ENCODE data around the gene MAGEA9.
"Not testable (repeated sequence)": the region's sequence is repeated elsewhere in the genome, so short reads cannot be mapped to it uniquely, and the experiment has no call there.

The MAGEA9 gene

GRCh38 chrX:149781727-149782126, at the start of gene MAGEA9:
Gene MAGEA9, plus strand, starts transcription at chrX:149781930. Its CDS starts 4,281 bp downstream, at chrX:149786211.
- not testable (repeated sequence) for H3K4me1 Mint-ChIP-seq (ENCODE audit: low read depth); H3K36me3 Mint-ChIP-seq (ENCODE audit: low read depth); H3K4me3 Mint-ChIP-seq; H3K9me3 Mint-ChIP-seq; H3K27ac Mint-ChIP-seq; DNase-seq (ENCODE audit: low spot score); H3K27me3 Mint-ChIP-seq (ENCODE audit: low read depth)

- not testable (repeated sequence) for H3K36me3 Mint-ChIP-seq (ENCODE audit: low read depth); H3K27me3 Mint-ChIP-seq (ENCODE audit: low read depth); DNase-seq (ENCODE audit: low spot score); H3K9me3 Mint-ChIP-seq; H3K4me1 Mint-ChIP-seq (ENCODE audit: low read depth); H3K4me3 Mint-ChIP-seq; H3K27ac Mint-ChIP-seq
These were observed 39.5 kb upstream of the MAGEA9 start for GRCh38 chrX:149742269-149742668.

GRCh38 chrX:149746390-149747007, 35.2 kb upstream of the MAGEA9 start:
- not testable (repeated sequence) for DNase-seq (ENCODE audit: low spot score); H3K27me3 Mint-ChIP-seq (ENCODE audit: low read depth); H3K4me3 Mint-ChIP-seq; H3K27ac Mint-ChIP-seq; H3K4me1 Mint-ChIP-seq (ENCODE audit: low read depth); H3K9me3 Mint-ChIP-seq; H3K36me3 Mint-ChIP-seq (ENCODE audit: low read depth)

- H3K27me3 Mint-ChIP-seq (ENCODE audit: low read depth): peaks cover 6% of the 10 kb centered on the region
- H3K4me1 Mint-ChIP-seq (ENCODE audit: low read depth): no peaks in the 10 kb centered on the region
- no peak overlapping the region for H3K27ac Mint-ChIP-seq
- H3K36me3 Mint-ChIP-seq (ENCODE audit: low read depth): no peaks in the 10 kb centered on the region
- no peak overlapping the region for H3K4me3 Mint-ChIP-seq
- no peaks in the 10 kb centered on the region for H3K9me3 Mint-ChIP-seq
- no peak for DNase-seq (ENCODE audit: low spot score)
These were observed 24.3 kb upstream of the MAGEA9 start for GRCh38 chrX:149757206-149758067.

- Mint-ChIP-seq H3K36me3 (ENCODE audit: low read depth) (no peaks in the 10 kb centered on the region), H3K27me3 (ENCODE audit: low read depth) (no peaks in the 10 kb centered on the region), H3K4me1 (ENCODE audit: low read depth) (no peaks in the 10 kb centered on the region), H3K9me3 (no peaks in the 10 kb centered on the region), H3K4me3 (no peak overlapping the region), H3K27ac (no peak overlapping the region)
- no peak for DNase-seq (ENCODE audit: low spot score)
These were observed 23.5 kb upstream of the MAGEA9 start for GRCh38 chrX:149758068-149758714.

GRCh38 chrX:149758715-149759078, 23.0 kb upstream of the MAGEA9 start:
- H3K4me1 Mint-ChIP-seq (ENCODE audit: low read depth); H3K36me3 Mint-ChIP-seq (ENCODE audit: low read depth); H3K9me3 Mint-ChIP-seq; DNase-seq (ENCODE audit: low spot score); H3K4me3 Mint-ChIP-seq; H3K27me3 Mint-ChIP-seq (ENCODE audit: low read depth); H3K27ac Mint-ChIP-seq: not testable (repeated sequence)

GRCh38 chrX:149759824-149760223, 21.9 kb upstream of the MAGEA9 start:
- Mint-ChIP-seq H3K4me3 (no peak overlapping the region), H3K27ac (no peak overlapping the region), H3K36me3 (ENCODE audit: low read depth) (no peaks in the 10 kb centered on the region), H3K9me3 (no peaks in the 10 kb centered on the region), H3K27me3 (ENCODE audit: low read depth) (no peaks in the 10 kb centered on the region), H3K4me1 (ENCODE audit: low read depth) (no peaks in the 10 kb centered on the region)
- no peak for DNase-seq (ENCODE audit: low spot score)

- Mint-ChIP-seq H3K27ac (no peak overlapping the region), H3K9me3 (no peaks in the 10 kb centered on the region), H3K4me1 (ENCODE audit: low read depth) (no peaks in the 10 kb centered on the region), H3K4me3 (no peak overlapping the region), H3K27me3 (ENCODE audit: low read depth) (no peaks in the 10 kb centered on the region), H3K36me3 (ENCODE audit: low read depth) (no peaks in the 10 kb centered on the region)
- no peak for DNase-seq (ENCODE audit: low spot score)
These were observed 20.8 kb upstream of the MAGEA9 start for GRCh38 chrX:149760965-149761364.

- not testable (repeated sequence) for H3K27ac Mint-ChIP-seq; DNase-seq (ENCODE audit: low spot score); H3K36me3 Mint-ChIP-seq (ENCODE audit: low read depth); H3K4me3 Mint-ChIP-seq; H3K27me3 Mint-ChIP-seq (ENCODE audit: low read depth); H3K9me3 Mint-ChIP-seq; H3K4me1 Mint-ChIP-seq (ENCODE audit: low read depth)
These were observed 19.7 kb upstream of the MAGEA9 start for GRCh38 chrX:149761858-149762674.

- DNase-seq (ENCODE audit: low spot score): no peak
- no peaks in the 10 kb centered on the region for H3K4me1 Mint-ChIP-seq (ENCODE audit: low read depth)
These were observed 18.8 kb upstream of the MAGEA9 start for GRCh38 chrX:149762696-149763614.

GRCh38 chrX:149770344-149770743, 11.4 kb upstream of the MAGEA9 start:
- H3K27ac Mint-ChIP-seq; H3K36me3 Mint-ChIP-seq (ENCODE audit: low read depth); H3K4me1 Mint-ChIP-seq (ENCODE audit: low read depth); H3K4me3 Mint-ChIP-seq; H3K27me3 Mint-ChIP-seq (ENCODE audit: low read depth); H3K9me3 Mint-ChIP-seq; DNase-seq (ENCODE audit: low spot score): not testable (repeated sequence)

More at GRCh38 chrX:149762696-149763614, 18.8 kb upstream of the MAGEA9 start:
- no peak overlapping the region for H3K4me3 Mint-ChIP-seq
- no peaks in the 10 kb centered on the region for H3K27me3 Mint-ChIP-seq (ENCODE audit: low read depth)
- H3K27ac Mint-ChIP-seq: no peak overlapping the region
- no peaks in the 10 kb centered on the region for H3K36me3 Mint-ChIP-seq (ENCODE audit: low read depth)
- no peaks in the 10 kb centered on the region for H3K9me3 Mint-ChIP-seq

GRCh38 chrX:149773026-149773425, 8.7 kb upstream of the MAGEA9 start:
- not testable (repeated sequence) for H3K9me3 Mint-ChIP-seq; H3K27me3 Mint-ChIP-seq (ENCODE audit: low read depth); H3K4me3 Mint-ChIP-seq; DNase-seq (ENCODE audit: low spot score); H3K36me3 Mint-ChIP-seq (ENCODE audit: low read depth); H3K27ac Mint-ChIP-seq; H3K4me1 Mint-ChIP-seq (ENCODE audit: low read depth)

GRCh38 chrX:149773768-149774167, 8.0 kb upstream of the MAGEA9 start, which contains the start of gene HSFX1:
Gene HSFX1, plus strand, starts transcription at chrX:149774068. Its CDS starts 614 bp downstream, at chrX:149774682.
- not testable (repeated sequence) for H3K36me3 Mint-ChIP-seq (ENCODE audit: low read depth); H3K4me1 Mint-ChIP-seq (ENCODE audit: low read depth); H3K27me3 Mint-ChIP-seq (ENCODE audit: low read depth); H3K27ac Mint-ChIP-seq; DNase-seq (ENCODE audit: low spot score); H3K9me3 Mint-ChIP-seq; H3K4me3 Mint-ChIP-seq

Data from T-helper 2 cell treated with Interferon-gamma antibody and Interleukin-4, amounts not matched to agents 5 μg/mL and 100 μg/mL, for 36 hours (primary cell).